Muscle of back (tissue), 11 donors: ENCODE data around the gene HYKK. TPM values are rescaled to one million over a fixed set of nuclear protein-coding genes. Genes with fewer than 3 reads are reported as not detected.
A peak's percentile ranks its signal among the peaks of the same experiment; 100 is the strongest.
"Not testable (repeated sequence)": the region's sequence is repeated elsewhere in the genome, so short reads cannot be mapped to it uniquely, and the experiment has no call there.

ENCODE experiments used
- DNase-seq, 3 donors: peaks; one replicate each; pipeline versions ENCODE4 v3.0.0 to v3.0.0-alpha.2; 2013
- polyA plus RNA-seq, 10 donors: library from polyadenylated mRNA; unstranded; fragments of 120-200 nt; gene quantifications; one replicate each; pipeline ENCODE4 v1.2.1, GENCODE V29; 2013; ENCODE audit not compliant: insufficient read length in 10 of 10

The HYKK gene
- polyA plus RNA-seq, 10 donors: 1.5 to 3.8 (median 2.1) TPM

- DNase-seq: peak; percentile 91 to 98 (median 94)
Observed at GRCh38 chr15:78540141-78540870, 32.9 kb downstream of the HYKK start, which contains the start of gene PSMA4. Gene PSMA4 (plus strand): TSS chr15:78540444. CDS start chr15:78541928, 1,484 bp downstream.

- no peak for DNase-seq
Observed at GRCh38 chr15:78540871-78541743, 33.7 kb downstream of the HYKK start.

GRCh38 chr15:78541744-78542034 is 34.3 kb downstream of the HYKK start:
- no peak for DNase-seq

- DNase-seq: no peak
Observed at GRCh38 chr15:78542647-78543046, 35.3 kb downstream of the HYKK start.

- no peak for DNase-seq
Observed at GRCh38 chr15:78550194-78550593, 42.8 kb downstream of the HYKK start.

- DNase-seq: no peak
Observed at GRCh38 chr15:78550815-78551214, 43.4 kb downstream of the HYKK start.

- DNase-seq: no peak
Observed at GRCh38 chr15:78551902-78552301, 44.5 kb downstream of the HYKK start.

- DNase-seq: no peak
Observed at GRCh38 chr15:78552597-78552996, 45.2 kb downstream of the HYKK start.

GRCh38 chr15:78560201-78560600 is 52.8 kb downstream of the HYKK start:
- not testable (repeated sequence) for DNase-seq

GRCh38 chr15:78561490-78561889 is 54.1 kb downstream of the HYKK start:
- DNase-seq: no peak

- no peak for DNase-seq
Observed at GRCh38 chr15:78563092-78563491, 55.7 kb downstream of the HYKK start.

- no peak for DNase-seq
Observed at GRCh38 chr15:78564743-78565096, 57.3 kb downstream of the HYKK start.

- peak; percentile 55 to 90 (median 71) for DNase-seq
Observed at GRCh38 chr15:78565097-78565950, 57.9 kb downstream of the HYKK start, which contains the start of gene CHRNA5. Gene CHRNA5 (plus strand): TSS chr15:78565520. CDS start chr15:78565720, 200 bp downstream.

GRCh38 chr15:78565951-78566774 is 58.8 kb downstream of the HYKK start:
- DNase-seq: peak in 2 of 3 donors; percentile 3 to 36

- DNase-seq: no peak
Observed at GRCh38 chr15:78567531-78567930, 60.2 kb downstream of the HYKK start.

- DNase-seq: no peak
Observed at GRCh38 chr15:78570710-78571109, 63.3 kb downstream of the HYKK start.

- DNase-seq: no peak
Observed at GRCh38 chr15:78571382-78571781, 64.0 kb downstream of the HYKK start.

GRCh38 chr15:78573416-78573815 is 66.0 kb downstream of the HYKK start:
- DNase-seq: no peak

GRCh38 chr15:78574944-78575343 is 67.6 kb downstream of the HYKK start:
- no peak for DNase-seq
